Endometrium (tissue), 2 donors: ENCODE data around the gene HTR3A.

Source experiments
- FAIRE-seq: peaks from 2 replicates; lab custom pipeline; 2012; peaks lifted over from hg19 to GRCh38; lab: Jason Lieb, UNC
- donor health status: control.
- donor health status: control.

Gene HTR3A

DNA sequence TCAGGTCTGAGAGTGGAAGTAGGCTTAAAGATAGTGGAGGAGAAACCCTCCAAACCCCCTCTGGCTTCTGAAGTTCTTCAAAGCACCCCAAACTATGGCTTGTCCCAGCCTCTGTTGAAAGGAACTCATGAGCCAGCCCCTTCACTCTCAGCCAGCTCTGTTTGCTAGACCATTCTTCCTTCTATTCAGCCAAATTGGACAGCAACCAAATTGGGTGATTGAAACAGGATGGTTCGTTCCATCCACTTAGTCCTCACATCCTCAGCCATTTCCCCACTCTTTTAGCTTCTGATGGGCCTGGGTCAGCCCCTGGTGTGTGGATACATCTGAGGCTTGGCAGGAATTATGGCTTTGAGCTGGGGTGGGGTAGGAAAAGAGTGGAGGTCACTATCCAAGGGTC lies 4.5 kb downstream of the HTR3A start:
- no peak for FAIRE-seq

GRCh38 chr11:113980785-113981184 lies 5.9 kb downstream of the HTR3A start:
- FAIRE-seq, result no peak

- FAIRE-seq, result no peak
Observed at GRCh38 chr11:113982306-113982705, 7.4 kb downstream of the HTR3A start.

- FAIRE-seq, result no peak
Observed at GRCh38 chr11:113984781-113985180, 9.9 kb downstream of the HTR3A start.

DNA sequence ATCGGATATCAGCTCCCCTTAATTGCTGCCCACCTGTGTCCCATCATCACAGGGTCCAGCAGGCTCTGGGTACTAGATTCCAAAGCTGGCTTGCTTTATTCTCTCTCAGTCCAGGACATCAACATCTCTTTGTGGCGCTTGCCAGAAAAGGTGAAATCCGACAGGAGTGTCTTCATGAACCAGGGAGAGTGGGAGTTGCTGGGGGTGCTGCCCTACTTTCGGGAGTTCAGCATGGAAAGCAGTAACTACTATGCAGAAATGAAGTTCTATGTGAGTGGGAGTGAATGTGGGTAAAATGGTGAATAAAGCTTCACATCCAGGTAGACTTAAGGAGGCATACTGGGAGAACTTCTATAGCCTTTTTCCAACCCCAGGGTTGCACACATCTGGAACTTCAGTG lies 11.0 kb downstream of the HTR3A start:
- FAIRE-seq, result no peak

- no peak for FAIRE-seq
Observed at GRCh38 chr11:113986351-113987140, 11.6 kb downstream of the HTR3A start.

DNA sequence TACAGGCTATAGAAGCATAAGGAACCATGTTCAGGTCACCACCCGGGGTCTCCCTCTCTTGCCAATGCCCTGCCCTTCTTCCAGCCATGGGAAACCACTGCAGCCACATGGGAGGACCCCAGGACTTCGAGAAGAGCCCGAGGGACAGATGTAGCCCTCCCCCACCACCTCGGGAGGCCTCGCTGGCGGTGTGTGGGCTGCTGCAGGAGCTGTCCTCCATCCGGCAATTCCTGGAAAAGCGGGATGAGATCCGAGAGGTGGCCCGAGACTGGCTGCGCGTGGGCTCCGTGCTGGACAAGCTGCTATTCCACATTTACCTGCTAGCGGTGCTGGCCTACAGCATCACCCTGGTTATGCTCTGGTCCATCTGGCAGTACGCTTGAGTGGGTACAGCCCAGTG lies 14.5 kb downstream of the HTR3A start:
- no peak for FAIRE-seq

DNA sequence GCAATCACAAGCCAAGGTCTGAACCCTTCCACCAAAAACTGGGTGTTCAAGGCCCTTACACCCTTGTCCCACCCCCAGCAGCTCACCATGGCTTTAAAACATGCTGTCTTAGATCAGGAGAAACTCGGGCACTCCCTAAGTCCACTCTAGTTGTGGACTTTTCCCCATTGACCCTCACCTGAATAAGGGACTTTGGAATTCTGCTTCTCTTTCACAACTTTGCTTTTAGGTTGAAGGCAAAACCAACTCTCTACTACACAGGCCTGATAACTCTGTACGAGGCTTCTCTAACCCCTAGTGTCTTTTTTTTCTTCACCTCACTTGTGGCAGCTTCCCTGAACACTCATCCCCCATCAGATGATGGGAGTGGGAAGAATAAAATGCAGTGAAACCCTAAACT lies 15.0 kb downstream of the HTR3A start:
- FAIRE-seq, result no peak

DNA sequence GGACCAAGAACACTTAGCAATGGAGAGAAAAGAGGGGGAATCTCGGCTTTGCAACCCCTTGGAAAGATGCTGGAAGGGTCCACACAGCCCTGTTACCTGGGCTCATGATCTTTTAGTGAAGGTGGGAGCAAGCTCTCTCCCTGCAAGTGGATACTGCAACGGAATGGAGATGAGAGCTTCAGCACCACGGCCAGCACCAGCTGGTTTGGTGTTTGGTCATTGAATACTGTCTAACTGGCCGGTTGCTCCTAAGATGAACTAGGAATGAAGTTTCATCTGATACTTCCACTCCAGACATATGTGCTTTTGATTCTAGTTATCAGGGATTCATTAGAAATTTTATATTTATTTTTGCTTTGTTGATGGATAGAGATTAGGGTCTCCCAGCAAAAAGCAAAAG lies 16.3 kb downstream of the HTR3A start:
- FAIRE-seq, result no peak

GRCh38 chr11:113991718-113992458 lies 17.0 kb downstream of the HTR3A start:
- no peak for FAIRE-seq

DNA sequence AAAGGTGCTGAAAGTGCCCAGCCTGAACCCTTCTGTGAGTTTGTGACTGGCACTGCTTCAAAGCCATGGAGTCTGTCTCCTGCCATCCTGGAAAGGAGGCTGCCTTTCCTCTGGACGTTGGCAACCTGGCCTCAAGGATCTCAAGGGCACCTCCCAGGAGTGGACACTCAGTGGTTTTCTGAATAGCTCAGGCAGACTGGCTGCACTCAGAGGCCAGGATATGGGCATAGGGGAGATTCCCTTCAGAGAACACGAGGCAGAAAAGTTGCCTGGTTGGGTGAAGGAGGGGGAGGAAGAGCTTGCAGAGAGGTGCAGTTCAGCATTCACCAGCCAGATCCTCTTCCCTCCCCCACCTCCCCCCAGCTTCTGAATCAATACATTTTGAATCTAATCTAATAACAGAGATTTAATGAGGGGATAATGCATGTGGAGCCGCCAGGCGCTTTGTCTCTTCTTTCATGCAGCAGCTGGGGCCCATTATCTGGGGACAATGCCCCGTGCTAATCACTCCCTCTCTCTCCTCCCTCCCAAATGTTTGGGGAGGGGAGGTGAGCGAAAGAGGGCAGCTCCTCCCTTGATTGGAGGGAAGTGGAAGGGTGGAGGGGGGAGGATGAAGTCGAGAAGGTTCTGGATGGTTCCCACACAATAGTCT lies 17.7 kb downstream of the HTR3A start:
- FAIRE-seq, result no peak

DNA sequence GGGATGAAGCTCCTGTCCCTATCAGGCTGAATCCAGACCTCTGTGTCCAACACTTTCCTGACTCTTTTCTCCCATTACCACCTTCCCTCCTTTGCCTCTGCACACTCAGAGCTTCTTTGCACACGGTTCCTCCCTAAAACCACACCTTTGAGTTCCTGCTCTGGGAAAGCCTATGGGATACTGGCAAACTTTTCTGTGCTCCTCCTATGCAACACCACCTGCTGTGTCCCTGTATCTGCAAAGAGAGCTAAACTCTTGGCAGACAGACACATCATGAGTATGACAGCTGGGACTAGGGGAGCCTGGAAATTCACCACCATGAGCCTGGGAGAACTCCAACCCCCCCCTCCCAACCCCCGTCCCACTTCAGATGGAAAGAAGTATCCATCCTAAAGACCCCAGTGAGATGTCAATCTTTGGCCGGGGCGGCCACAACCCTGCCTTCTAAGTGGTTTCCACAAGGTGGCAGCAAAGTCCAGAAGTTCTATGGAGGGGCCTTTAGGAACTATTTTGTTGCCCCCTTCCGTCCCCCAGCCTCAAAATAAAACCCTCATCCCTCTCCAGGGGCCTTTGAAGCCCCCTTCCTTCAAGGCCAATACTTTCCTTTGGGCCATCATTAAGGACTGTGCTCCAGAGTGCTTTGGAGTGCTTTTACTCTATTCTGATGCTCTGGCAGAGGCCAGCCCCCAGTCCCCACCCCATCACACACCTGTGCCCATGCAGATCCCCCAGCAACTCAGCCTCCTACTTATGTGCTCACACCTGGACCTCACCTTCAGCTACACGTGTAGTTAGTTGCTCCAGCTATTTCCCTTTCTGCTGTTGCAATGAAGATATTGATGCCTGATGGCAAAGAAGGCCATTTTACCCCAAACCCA lies 19.4 kb downstream of the HTR3A start:
- no peak for FAIRE-seq

- no peak for FAIRE-seq
Observed at GRCh38 chr11:113997473-113997872, 22.6 kb downstream of the HTR3A start.

- FAIRE-seq, result no peak
Observed at GRCh38 chr11:113998574-113998973, 23.7 kb downstream of the HTR3A start.

- FAIRE-seq, result no peak
Observed at GRCh38 chr11:114000526-114000925, 25.6 kb downstream of the HTR3A start.

GRCh38 chr11:114001416-114001815 lies 26.5 kb downstream of the HTR3A start:
- no peak for FAIRE-seq

DNA sequence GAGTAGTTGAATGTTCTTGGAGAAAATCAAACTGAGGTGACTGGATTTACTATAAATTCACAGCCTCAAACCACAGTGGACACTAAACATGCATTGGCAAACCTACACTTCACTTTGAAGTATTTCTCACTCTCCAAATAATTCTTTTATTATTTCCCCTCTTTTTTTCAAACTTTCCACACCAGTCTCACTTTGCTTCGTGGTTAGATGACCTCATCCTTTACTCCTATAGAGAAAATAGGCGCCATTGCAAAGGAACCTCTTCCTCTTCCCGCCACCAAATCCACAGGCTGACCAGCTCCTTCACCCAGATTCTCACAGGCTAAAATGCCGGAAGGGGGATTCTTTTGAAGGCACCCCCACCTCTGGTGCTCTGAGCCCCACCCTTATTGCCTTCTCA lies 33.4 kb downstream of the HTR3A start:
- no peak for FAIRE-seq

- no peak for FAIRE-seq
Observed at GRCh38 chr11:114010931-114011330, 36.0 kb downstream of the HTR3A start.

GRCh38 chr11:114011443-114011842 lies 36.5 kb downstream of the HTR3A start:
- no peak for FAIRE-seq

DNA sequence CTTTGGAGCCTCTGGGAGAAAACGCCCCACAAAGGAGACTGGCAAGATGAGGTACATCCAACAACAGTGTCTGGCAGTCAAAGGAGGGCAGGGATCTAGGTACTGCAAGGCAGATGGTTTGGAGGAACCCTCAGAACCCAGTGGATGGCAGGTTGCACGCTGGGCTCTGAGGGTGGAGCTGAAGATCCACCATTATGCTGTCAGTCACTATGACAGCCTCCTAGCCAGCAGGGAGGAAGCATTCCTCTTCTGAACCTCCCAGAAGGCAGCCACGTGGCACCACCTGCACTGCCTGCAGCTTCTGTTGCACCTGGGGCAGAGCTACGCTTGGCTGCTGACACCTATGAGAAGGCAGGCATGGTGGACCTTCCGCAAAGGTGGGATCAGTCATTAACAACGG lies 40.2 kb downstream of the HTR3A start:
- FAIRE-seq, result no peak

- FAIRE-seq, result no peak
Observed at GRCh38 chr11:114016986-114017385, 42.1 kb downstream of the HTR3A start.

DNA sequence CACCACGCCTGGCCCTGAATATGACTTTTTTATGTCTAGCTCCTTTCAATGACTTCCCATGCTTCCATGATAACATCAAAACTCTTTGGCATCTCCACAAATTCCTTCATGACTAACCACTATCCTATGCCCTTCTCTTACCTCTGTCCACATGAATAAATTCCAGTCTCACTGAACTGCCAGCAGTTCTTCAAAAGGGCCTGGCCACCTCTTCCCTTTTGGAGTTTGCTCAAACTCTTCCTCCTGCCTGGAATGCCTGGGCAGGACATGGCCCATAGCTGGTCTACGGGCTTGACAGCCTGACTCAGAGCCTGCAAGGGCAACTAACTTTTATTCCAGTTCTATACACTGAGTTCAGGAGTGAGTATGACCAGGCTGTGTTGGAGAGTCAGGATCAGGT lies 42.8 kb downstream of the HTR3A start:
- FAIRE-seq, result no peak
